DMS153 treated with DMSO at 0.1 percent for 48 hours (cell line): ENCODE measurements around the gene PTPRD.
"Not testable (repeated sequence)": the region's sequence is repeated elsewhere in the genome, so short reads cannot be mapped to it uniquely, and the experiment has no call there.

Experiments used
- DNase-seq: peaks from one replicate; lab custom pipeline; 2025; ENCODE audit not compliant: unreplicated experiment; lab: John Stamatoyannopoulos, UW

Gene PTPRD

DNA sequence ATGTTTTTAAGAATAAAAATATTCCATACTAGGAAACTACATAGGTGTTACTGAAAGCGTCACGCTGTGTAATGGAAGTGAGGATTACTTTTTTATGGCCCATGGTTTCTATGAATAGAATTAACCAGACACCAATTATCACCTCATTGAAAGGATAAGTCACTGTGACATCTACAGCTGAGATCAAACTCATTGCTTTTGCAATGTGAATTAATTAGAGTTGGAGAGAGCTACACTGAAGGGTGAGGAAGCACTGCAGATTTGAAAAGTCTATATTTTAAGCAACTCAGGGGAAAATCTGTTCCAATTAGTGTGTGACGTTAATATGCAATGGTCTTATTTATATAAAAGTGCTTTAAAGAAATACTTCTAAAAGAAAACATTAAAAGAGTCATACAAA is 1513.2 kb downstream of the PTPRD start:
- DNase-seq: no peak

DNA sequence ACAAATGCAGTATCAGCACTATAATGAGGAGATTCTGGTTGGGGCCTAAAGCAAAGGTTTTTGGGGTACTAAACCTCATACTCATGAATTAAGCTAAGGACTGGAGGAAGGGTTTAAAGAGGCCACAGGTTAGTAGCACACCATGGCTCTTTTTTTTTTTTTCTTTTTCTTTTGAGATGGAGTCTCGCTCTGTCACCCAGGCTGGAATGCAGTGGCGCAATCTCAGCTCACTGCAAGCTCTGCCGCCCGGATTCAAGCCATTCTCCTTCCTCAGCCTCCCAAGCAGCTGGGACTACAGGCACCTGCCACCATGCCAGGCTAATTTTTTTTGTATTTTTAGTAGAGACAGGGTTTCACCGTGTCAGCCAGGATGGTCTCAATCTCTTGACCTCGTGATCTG is 1515.5 kb downstream of the PTPRD start:
- DNase-seq: not testable (repeated sequence)

DNA sequence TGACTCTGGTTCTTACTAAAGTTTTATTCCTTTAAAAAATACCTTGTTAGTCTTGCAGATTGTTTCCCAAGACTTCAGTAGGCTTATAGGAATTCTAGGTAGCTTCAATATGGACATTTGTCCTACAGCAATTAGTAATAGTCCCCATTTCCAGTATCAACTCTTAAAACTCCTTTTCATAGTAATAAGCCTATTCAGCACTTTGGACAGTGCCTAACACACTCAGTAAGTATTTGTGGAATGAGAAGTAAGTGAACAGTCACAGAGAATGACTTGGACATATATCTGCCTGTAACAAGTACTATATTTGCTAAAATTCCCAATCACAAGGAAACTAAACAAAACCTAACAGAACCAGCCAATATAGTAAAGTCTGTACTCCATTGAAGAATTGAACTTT is 1521.4 kb downstream of the PTPRD start:
- DNase-seq: no peak

DNA sequence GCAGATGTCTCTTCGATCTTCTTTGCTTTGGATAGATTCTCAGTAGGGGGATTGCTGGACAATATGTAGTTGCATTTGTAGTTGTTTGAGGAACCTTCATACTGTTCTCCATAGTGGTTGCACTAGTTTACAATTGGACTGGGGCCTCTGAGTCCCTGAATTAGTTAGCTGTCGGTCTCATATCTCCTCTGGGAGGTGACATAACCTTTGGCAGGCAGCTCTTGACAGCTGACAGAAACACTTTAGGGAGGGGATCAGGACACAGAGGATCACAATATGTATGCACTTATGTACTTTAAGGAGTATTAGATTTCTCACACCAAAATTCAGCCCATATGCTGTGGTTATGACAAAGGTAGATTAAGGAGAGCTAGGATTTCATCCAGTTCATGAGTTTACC is 1533.3 kb downstream of the PTPRD start:
- no peak for DNase-seq

DNA sequence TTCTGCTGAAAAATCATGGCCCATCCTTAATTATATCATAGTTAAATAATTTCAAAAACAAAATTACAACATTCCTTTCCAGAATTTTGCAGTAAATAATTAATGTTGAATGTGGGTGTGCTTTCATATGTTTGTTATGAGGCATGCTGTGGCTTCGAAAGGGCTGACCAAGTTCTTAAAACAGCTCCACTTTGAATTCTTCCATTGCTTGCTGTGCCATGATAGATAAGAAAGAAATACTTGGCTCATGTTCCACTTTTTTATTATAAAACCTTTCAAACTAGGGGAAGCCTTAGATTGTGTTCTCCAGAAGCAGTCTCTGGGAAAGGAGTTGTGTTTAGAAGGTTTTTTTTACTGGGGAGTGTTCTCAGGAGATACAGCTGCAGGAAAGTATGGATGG is 1534.5 kb downstream of the PTPRD start:
- no peak for DNase-seq

DNA sequence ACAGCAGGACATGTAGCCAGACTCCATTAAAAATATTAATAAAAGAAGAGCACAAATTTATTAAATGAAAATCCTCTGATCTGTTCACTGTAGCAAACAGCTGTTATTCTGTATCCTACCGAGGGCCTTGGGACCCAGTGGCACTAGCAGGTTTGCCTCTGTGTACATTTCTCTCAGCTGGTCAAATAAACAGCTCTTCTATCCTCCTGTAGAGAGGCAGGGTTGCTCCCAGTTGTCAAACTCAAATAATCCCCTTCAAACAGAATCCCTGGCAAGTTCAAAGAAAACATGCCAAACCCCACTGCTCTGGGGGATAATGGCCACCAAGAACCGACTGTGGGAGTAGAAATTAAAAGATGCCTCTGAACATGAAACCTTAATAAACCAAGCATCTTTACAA is 1551.2 kb downstream of the PTPRD start:
- DNase-seq: peak; percentile 71

DNA sequence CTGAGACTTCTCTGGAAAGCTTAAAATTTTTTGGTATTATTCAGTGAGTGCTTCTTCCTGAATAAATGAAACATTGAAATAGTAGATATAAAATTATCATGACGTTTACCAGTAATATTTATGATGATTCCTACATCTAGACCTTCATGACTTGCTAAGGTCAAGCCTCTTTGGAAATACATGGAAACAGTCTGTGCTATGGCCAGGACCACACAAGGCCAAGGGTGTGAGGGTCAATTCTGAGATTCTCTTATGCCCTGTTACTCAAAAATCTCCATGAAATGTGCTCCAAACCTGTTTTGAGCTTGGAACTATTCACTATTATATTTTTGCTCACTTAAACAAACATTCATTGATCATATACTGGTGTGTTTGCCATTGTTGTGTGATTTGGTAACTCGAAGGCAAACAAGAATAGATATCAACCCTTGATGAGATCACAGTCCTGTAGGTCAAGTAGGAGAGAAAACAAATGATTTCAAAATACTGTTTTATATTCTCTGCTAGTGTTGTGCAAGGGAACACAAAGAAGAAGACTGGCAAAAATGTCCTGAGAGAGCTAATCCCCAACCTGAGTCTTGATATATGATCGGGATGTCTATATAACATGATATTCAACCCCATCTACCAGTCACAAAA is 1558.3 kb downstream of the PTPRD start:
- peak; percentile 6 for DNase-seq

DNA sequence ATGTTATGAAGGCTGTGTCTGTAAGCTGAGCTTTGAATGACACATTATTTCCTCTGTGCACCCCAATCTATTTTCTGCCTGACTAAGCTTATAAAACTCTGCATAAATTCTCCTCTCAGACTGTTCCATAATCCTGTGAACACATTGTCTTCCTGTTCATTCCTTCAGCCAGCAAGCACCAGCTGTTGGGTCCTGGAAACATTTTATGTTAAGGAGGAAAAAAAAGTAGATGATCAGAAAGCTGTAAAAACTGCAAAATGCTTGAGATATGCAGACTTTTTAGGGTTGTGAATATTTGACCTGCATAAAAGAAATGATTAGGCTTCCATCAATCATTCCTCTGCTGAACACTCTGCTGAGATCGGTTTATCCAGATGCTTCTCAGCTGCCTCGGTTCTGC is 1567.2 kb downstream of the PTPRD start:
- no peak for DNase-seq

DNA sequence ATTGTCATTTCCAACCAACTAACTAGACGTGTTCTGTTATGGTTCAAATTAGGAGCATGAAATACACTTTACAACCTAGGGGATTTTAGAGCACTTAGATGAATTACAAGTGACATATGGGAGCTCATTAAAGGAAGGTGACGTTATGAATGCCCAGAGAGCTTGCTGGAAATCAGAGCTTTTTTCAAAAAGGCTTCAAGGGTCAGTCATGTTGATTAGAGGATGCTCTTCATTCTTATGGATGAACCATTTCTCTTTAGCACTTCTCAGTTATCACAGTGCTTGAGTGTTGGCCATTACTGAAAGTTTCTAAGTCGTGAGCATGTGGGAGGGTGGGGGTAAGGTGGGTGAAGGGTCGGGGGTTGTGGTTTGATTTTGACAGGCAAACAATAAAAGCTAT is 1567.7 kb downstream of the PTPRD start:
- DNase-seq: no peak

DNA sequence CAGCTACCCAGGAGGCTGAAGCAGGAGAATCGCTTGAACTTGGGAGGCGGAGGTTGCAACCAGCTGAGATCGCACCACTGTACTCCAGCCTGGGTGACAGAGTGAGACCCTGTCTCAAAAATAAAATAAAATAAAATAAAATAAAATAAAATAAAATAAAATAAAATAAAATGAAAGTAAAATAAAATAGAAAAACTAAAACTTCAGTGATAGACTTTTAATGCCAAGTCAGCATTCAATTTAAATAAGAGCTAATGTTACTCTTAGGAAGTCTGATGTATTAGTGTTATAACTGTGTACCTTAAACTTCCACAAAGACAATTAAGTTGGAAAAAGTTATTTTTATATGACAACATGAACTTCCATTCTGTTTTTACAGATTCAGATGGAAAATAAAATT is 1569.0 kb downstream of the PTPRD start:
- DNase-seq: not testable (repeated sequence)

DNA sequence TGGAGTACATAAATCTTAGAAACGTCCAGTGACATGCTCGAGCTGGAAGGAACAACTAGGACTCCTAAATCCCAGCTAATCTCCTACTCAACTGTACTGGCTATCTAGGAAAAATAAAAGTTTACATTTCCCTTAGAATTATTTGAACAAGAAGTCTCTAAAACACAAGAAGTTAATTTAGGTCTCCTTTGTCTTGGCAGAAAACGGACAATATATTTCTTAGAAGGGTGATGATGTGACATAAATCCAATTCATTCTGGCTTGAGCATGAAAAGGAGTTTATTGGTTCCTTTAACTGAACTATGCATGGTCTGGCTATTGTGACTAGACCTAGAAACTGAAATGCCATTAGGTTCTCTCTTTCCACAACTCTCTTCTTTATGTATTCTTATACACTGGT is 1571.0 kb downstream of the PTPRD start:
- no peak for DNase-seq

DNA sequence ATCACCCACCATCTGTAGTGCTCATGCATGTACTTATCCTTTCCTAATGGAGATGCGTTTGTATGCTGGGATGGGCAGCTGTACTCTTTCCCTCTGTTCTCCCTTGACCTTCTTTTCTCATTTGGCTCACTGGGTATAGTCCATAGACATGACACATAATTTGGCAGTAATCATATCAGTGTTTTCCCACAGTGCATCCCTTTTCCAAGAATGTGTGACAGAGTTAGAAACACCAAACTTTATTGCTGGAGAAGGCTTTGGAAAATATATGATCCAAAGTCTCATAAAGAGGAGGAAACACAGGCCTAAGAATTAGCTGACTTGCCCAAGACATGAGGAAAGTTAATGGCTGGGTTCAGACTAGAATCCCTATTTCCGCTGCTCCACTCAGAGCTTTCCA is 1579.8 kb downstream of the PTPRD start:
- no peak for DNase-seq

DNA sequence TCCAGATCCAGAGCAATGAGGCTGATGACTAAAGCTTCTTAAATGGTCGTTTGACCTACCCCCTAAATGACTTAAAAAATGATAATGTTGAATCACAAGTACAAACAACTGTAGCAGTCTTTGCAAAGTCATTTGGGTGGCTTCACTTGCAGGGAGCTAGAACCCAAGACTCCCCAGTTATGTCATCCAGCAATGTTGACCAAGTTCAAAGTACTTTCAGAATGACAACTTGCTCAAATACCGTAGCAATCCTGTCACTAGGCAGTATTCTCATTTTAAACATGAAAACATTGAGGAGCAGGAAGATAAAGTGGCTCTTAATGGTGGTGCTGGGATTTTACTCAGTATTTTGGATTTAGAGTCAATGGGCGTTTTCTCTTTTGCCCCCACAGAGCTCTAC is 1596.2 kb downstream of the PTPRD start:
- no peak for DNase-seq

DNA sequence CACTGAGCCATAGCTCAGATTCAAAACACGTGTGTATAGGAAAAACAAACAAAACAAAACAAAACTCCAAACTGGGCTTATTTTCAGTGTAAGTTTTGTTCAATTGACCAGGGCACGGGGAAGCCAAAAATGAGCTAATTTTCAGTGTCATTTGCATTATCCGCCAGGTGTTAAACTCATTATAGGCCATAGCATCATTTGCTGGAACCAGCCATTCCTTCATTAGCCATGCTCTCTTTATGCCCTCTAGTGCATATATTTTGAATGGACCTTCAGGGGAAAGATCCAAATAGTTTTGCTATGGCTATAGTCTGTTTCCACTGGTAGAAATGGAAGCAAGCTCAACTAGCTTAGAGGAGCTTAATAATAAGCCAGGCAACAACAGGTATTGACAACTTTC is 1608.0 kb downstream of the PTPRD start:
- no peak for DNase-seq

DNA sequence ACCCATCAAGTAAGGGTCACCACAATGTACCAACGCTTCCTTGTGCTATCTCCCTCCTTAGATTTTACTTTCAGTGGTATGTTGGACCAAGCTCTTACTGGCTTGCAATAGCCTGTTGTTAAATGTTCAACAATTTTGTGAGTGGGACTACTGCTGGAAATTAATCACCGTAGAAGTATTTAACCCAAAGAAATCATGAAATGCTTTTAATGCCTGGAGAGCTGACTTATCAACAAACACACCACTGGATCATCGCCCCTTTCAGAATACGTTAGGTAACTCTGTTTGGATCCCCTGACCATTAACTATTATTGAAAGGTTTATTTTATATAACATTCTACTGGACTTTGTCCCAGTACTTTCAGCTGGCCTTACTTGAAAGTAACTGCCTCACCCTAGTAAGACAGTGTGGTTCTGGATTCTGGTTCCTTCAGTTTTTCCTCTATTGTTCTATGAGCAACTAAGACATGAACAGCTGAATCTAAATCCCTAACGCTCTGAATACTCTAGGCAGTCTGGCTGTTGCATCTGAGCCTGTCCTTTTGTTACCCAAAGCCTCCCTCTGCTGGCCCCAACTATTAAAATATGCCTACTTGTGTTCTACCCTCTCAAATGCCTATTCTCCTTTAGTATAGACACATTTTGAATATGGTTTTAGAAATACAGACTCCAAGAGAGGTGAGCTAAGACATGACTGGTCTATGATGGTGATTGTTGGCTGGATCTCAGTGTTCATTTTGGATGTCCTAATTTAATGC is 1609.8 kb downstream of the PTPRD start:
- peak; percentile 15 for DNase-seq

DNA sequence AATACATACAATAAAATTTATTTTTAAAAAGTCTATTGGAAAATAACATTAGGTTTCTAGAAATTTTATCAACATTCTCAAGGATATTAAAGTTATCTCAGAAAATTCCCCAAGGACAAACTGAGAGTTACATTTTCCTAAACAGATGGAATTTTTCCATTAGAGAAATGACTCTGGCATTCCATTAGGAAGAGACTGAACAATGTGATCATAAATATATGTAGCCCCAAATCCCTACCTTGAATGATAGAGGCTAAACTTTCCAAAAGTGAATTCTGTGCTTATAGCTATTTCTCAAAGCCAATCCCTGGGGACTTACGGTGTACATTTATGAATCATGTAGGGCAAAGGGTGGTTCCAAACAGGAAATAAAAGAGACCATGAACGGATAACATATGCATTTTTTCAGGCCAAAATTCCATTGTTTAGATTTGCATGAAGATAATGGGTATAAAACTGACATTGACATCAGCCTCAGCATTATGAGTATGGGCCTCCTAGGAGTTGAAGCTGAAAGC is 1632.2 kb downstream of the PTPRD start:
- no peak for DNase-seq

DNA sequence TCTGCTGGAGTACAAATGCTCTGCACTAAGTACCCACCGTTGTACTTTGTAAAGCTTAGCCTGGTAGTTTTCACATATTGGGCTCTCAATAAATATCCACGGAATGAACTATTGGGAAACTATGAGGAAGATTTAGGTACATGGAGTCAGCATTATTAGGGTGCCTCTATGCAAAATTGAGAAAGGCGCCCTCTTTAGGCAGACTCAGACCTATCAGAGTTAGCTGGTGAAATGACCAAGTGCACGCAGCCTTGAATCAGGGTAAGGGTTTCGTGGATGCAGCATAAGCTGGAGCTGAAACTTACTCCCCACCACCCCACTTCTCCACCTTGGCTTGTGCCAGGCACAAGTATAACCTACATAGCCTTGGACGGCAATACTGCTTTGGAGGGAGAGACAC is 1634.5 kb downstream of the PTPRD start:
- no peak for DNase-seq

DNA sequence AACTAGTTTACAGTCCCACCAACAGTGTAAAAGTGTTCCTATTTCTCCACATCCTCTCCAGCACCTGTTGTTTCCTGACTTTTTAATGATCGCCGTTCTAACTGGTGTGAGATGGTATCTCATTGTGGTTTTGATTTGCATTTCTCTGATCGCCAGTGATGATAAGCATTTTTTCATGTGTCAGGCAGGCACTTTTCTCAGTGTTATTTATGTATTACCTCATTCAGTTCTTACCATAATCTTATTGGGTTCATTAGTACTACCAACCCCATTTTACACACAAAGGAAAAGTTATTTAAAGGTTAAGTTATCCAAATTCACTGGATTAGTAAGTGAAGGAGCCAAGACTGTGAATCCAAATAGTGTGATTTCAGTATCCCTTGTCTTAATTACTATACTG is 1644.5 kb downstream of the PTPRD start:
- DNase-seq: not testable (repeated sequence)

DNA sequence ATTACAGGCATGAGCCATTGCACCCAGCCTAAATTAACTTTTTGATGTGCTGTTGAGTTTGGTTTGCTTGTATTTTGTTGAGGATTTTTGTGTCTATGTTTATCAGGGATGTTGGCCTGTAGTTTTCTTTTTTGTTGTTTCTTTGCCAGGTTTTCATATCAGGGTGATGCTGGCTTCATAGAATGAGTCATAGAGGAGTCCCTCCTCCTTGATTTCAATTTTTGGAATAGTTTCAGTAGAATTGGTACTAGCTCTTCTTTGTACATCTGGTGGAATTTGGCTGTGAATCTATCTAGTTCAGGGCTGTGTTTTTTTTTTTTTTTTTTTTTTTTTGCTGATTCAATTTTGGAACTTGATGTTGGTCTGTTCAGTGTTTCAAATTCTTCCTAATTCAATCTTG is 1648.9 kb downstream of the PTPRD start:
- no peak for DNase-seq

DNA sequence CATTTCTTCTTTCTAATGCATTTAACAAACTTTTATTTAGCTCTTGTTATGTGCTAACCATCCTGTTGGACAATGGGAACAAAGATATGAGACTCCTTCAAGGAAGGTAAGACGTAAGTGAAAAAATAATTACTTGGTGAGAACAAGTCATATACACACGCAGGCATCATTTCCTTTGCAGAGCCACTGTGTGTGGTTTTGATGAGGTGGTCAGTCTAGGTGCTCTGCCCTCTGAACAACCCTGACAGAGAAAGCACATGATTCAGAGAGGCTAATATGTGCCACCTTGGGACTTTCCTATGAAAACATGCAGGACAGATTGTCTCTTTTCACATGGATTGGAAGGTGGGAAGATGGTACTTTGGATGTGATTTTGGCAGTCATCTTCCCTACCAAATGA is 1650.7 kb downstream of the PTPRD start:
- DNase-seq: no peak

DNA sequence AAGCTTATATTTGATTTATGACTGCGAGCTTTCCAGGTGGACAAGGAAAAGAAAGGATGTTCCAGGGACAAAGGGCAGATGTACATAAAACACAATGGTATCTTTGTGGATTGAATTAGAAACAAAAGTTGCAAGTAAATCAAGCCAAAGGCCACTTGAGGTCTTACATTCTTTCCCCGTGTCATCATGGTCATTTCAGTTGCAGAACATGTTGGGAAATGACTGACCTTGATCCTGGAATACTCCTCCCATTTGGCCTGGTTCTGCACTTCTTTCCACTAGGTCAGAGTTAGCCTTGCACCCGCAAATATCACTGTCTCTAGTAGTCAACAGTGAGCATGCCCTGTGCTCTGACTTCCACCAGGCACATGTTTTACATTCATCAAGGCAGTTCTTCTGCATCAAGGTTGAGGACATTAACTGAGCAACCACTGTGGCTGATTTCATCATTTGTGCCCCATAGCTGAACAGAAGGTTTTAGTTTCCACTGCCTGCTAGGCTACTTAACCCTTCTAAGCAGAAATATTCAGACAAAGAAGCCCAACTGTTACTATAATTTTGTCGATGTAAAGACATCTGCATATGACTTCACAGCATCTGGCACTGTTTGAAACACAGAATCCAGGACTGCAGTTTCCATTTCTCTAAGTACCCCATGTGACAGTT is 1651.5 kb downstream of the PTPRD start:
- DNase-seq: no peak

DNA sequence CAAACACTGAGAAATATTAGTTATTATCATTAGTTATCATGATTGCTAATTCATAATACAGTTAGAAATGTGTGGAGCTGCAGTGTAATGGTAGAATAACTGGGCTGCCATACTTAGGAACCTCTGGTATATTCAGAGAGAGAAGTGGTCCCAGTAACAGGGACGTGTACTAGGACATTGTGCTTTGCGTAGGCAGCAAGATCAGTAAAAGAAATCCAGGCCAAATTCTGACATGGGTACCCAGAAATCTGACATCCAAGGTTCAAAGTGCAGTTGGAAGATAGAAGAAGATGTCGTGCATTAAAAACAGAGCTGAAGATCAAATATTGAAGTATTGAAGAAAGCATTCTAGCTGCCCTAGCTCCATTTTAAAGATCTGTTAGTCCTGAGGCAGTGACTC is 1652.5 kb downstream of the PTPRD start:
- DNase-seq: no peak
